GM23338 (cell line): Measurements from ENCODE around the gene BLM. TPM values are rescaled to one million over a fixed set of nuclear protein-coding genes. Genes with fewer than 3 reads are reported as not detected.

ENCODE experiments used
- ATAC-seq: fragments of 200-7000 bp; cut with Tn5 transposase; 3 replicates; pipeline ENCODE4 v1.9.1; 2020
- DNase-seq: peaks from one replicate; pipeline ENCODE4 v3.0.0-alpha.2; 2015; ENCODE audit warnings: low spot score
- H2AFZ ChIP-seq: fragments of 200-600 bp; sonication (generic); 2 replicates; pipeline ENCODE4 v1.8.0; 2016; ENCODE audit warnings: antibody characterized with exemption, mild to moderate bottlenecking, moderate library complexity
- H3F3A ChIP-seq: fragments of 200-600 bp; sonication (generic); replicated peaks from 2 replicates; pipeline ENCODE4 v1.8.0; 2017; ENCODE audit warnings: antibody characterized with exemption, mixed run types, low read depth
- H3K27ac ChIP-seq: fragments of 200-600 bp; sonication (generic); 2 replicates; pipeline ENCODE4 v1.6.1; 2016; ENCODE audit warnings: low read depth
- H3K27me3 ChIP-seq: fragments of 200-600 bp; sonication (generic); 2 replicates; pipeline ENCODE4 v1.8.0; 2016; ENCODE audit warnings: mild to moderate bottlenecking, mixed run types, moderate library complexity; ENCODE audit not compliant: insufficient read depth
- H3K36me3 ChIP-seq: fragments of 200-600 bp; sonication (generic); 2 replicates; pipeline ENCODE4 v1.8.0; 2016; ENCODE audit warnings: mild to moderate bottlenecking; ENCODE audit not compliant: insufficient read depth
- H3K4me1 ChIP-seq: fragments of 200-600 bp; sonication (generic); 2 replicates; pipeline ENCODE4 v1.8.0; 2016; ENCODE audit warnings: mild to moderate bottlenecking, moderate library complexity; ENCODE audit not compliant: insufficient read depth
- H3K4me2 ChIP-seq: fragments of 200-600 bp; sonication (generic); 2 replicates; pipeline ENCODE4 v1.7.1; 2017; ENCODE audit warnings: mixed run types
- H3K4me3 ChIP-seq: fragments of 200-600 bp; sonication (generic); 2 replicates; pipeline ENCODE4 v1.6.1; 2016; ENCODE audit warnings: mixed run types
- H3K79me2 ChIP-seq: fragments of 200-600 bp; sonication (generic); replicated peaks from 2 replicates; pipeline ENCODE4 v1.8.0; 2017; ENCODE audit warnings: mild to moderate bottlenecking; ENCODE audit not compliant: insufficient read depth
- H3K9me2 ChIP-seq: fragments of 200-600 bp; sonication (generic); 2 replicates; pipeline ENCODE4 v1.8.0; 2017; ENCODE audit not compliant: insufficient read depth
- H4K20me1 ChIP-seq: fragments of 200-600 bp; sonication (generic); replicated peaks from 2 replicates; pipeline ENCODE4 v1.8.0; 2017; ENCODE audit warnings: mild to moderate bottlenecking; ENCODE audit not compliant: insufficient read depth
- H3K27ac Mint-ChIP-seq: 2 replicates; pipeline ENCODE4 v1.8.0; 2020; ENCODE audit warnings: inconsistent platforms, mild to moderate bottlenecking, moderate library complexity, mixed read lengths
- H3K27me3 Mint-ChIP-seq: 3 replicates; pipeline ENCODE4 v1.8.0; 2022; ENCODE audit warnings: low read depth, mild to moderate bottlenecking, moderate library complexity, mixed read lengths, inconsistent platforms; ENCODE audit not compliant: insufficient read depth, poor library complexity
- H3K36me3 Mint-ChIP-seq: 3 replicates; pipeline ENCODE4 v1.8.0; 2021; ENCODE audit warnings: low read depth, mild to moderate bottlenecking, inconsistent platforms, moderate library complexity, mixed read lengths
- H3K4me1 Mint-ChIP-seq: 3 replicates; pipeline ENCODE4 v1.8.0; 2020; ENCODE audit warnings: mild to moderate bottlenecking, inconsistent platforms, mixed read lengths
- H3K4me3 Mint-ChIP-seq: 3 replicates; pipeline ENCODE4 v1.8.0; 2021; ENCODE audit warnings: moderate library complexity, mild to moderate bottlenecking, inconsistent platforms, mixed read lengths
- H3K9me3 Mint-ChIP-seq: 3 replicates; pipeline ENCODE4 v1.8.0; 2020; ENCODE audit warnings: moderate library complexity, mild to moderate bottlenecking, inconsistent platforms, mixed read lengths
- CREB1 ChIP-seq: fragments of 250-450 bp; sonication (Bioruptor Pico); IDR thresholded peaks from 2 replicates; pipeline ENCODE4 v1.5.0; 2020; ENCODE audit warnings: low read depth, mild to moderate bottlenecking, moderate library complexity
- EZH2 ChIP-seq: fragments of 200-600 bp; sonication (generic); IDR thresholded peaks from one replicate; pipeline ENCODE4 v1.8.0; 2017; ENCODE audit warnings: antibody characterized with exemption, mild to moderate bottlenecking, low read depth; ENCODE audit not compliant: unreplicated experiment
- EZH2phosphoT487 ChIP-seq: fragments of 200-600 bp; sonication (generic); IDR thresholded peaks from one replicate; pipeline ENCODE4 v1.8.1; 2018; ENCODE audit warnings: antibody characterized with exemption; ENCODE audit not compliant: unreplicated experiment
- JUNB ChIP-seq: IDR thresholded peaks from one replicate; pipeline ENCODE4 v1.6.1; 2016; ENCODE audit warnings: antibody characterized with exemption; ENCODE audit not compliant: unreplicated experiment
- NANOG ChIP-seq: IDR thresholded peaks from 2 replicates; pipeline ENCODE4 v1.6.1; 2016; ENCODE audit warnings: antibody characterized with exemption, borderline replicate concordance
- POLR2AphosphoS5 ChIP-seq: IDR thresholded peaks from 2 replicates; pipeline ENCODE4 v1.6.1; 2016; ENCODE audit warnings: antibody characterized with exemption, low read depth
- STAT1 ChIP-seq: IDR thresholded peaks from one replicate; pipeline ENCODE4 v1.6.1; 2016; ENCODE audit warnings: antibody characterized with exemption; ENCODE audit not compliant: unreplicated experiment
- ZNF114 ChIP-seq: fragments of 250-450 bp; sonication (Bioruptor Pico); IDR thresholded peaks from 2 replicates; pipeline ENCODE4 v1.5.0; 2020; ENCODE audit warnings: mild to moderate bottlenecking, moderate library complexity
- ZNF331 ChIP-seq: fragments of 250-450 bp; sonication (Bioruptor Pico); IDR thresholded peaks from 2 replicates; pipeline ENCODE4 v1.5.0; 2020; ENCODE audit warnings: low read depth, mild to moderate bottlenecking, moderate library complexity
- polyA plus RNA-seq: library from polyadenylated mRNA; unstranded; fragments of >200 nt; fragmentation: Nextera tagmentation; extraction: Ambion mirVana; gene quantifications from 2 replicates; pipeline ENCODE4 v1.2.1, GENCODE V29; 2016
- total RNA-seq: library from RNA; depleted of rRNA; stranded (reverse); fragments of >200 nt; shearing (Covaris generic); gene quantifications from 2 replicates; pipeline ENCODE4 v1.2.3, GENCODE V29; 2014
- TF ChIP-seq, protein P1 (sequence below): IDR thresholded peaks from one replicate; pipeline ENCODE4 v1.6.1; 2018; ENCODE audit warnings: antibody characterized with exemption; ENCODE audit not compliant: unreplicated experiment
- TF ChIP-seq, protein P2 (sequence below), 2 experiments: fragments of 200-600 bp in 1 of 2; sonication (generic) in 1 of 2; conservative IDR thresholded peaks; 2 replicates each; pipeline versions ENCODE4 v1.5.1 to v1.6.1; 2016 to 2017; ENCODE audit warnings: antibody characterized with exemption in 2 of 2, low read depth in 2 of 2, mild to moderate bottlenecking in 2 of 2, moderate library complexity in 1 of 2
- TF ChIP-seq, protein P3 (sequence below): IDR thresholded peaks from 2 replicates; pipeline ENCODE4 v1.6.1; 2016; ENCODE audit warnings: antibody characterized with exemption

Gene BLM
- total and polyA plus RNA-seq, 2 experiments from 2014 or later = 43.1 to 43.3 TPM

DNA sequence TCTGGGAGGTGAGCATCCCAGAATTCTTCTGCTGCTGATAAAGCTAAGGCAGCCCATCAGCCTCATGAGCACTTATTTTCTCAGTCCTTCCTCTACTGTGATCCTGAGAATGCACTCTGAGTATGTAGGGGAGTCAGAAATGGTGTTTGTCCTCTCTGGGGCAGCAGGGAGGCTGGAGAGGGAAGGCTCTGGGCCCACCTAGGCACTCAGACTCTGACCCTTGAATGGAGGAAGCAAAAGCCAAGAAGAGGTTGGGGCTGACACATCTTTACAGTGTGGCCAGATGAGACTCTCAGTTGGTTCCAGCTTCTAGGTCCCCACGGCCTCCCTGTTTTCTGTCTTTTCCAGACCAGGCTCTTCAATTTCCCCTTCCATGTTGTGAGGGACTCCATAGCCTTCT is 36.1 kb upstream of the BLM start (continued):
- TF ChIP-seq, protein P1, sequence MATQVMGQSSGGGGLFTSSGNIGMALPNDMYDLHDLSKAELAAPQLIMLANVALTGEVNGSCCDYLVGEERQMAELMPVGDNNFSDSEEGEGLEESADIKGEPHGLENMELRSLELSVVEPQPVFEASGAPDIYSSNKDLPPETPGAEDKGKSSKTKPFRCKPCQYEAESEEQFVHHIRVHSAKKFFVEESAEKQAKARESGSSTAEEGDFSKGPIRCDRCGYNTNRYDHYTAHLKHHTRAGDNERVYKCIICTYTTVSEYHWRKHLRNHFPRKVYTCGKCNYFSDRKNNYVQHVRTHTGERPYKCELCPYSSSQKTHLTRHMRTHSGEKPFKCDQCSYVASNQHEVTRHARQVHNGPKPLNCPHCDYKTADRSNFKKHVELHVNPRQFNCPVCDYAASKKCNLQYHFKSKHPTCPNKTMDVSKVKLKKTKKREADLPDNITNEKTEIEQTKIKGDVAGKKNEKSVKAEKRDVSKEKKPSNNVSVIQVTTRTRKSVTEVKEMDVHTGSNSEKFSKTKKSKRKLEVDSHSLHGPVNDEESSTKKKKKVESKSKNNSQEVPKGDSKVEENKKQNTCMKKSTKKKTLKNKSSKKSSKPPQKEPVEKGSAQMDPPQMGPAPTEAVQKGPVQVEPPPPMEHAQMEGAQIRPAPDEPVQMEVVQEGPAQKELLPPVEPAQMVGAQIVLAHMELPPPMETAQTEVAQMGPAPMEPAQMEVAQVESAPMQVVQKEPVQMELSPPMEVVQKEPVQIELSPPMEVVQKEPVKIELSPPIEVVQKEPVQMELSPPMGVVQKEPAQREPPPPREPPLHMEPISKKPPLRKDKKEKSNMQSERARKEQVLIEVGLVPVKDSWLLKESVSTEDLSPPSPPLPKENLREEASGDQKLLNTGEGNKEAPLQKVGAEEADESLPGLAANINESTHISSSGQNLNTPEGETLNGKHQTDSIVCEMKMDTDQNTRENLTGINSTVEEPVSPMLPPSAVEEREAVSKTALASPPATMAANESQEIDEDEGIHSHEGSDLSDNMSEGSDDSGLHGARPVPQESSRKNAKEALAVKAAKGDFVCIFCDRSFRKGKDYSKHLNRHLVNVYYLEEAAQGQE = no peak
- TF ChIP-seq EZH2 = no peak
- TF ChIP-seq, protein P2, sequence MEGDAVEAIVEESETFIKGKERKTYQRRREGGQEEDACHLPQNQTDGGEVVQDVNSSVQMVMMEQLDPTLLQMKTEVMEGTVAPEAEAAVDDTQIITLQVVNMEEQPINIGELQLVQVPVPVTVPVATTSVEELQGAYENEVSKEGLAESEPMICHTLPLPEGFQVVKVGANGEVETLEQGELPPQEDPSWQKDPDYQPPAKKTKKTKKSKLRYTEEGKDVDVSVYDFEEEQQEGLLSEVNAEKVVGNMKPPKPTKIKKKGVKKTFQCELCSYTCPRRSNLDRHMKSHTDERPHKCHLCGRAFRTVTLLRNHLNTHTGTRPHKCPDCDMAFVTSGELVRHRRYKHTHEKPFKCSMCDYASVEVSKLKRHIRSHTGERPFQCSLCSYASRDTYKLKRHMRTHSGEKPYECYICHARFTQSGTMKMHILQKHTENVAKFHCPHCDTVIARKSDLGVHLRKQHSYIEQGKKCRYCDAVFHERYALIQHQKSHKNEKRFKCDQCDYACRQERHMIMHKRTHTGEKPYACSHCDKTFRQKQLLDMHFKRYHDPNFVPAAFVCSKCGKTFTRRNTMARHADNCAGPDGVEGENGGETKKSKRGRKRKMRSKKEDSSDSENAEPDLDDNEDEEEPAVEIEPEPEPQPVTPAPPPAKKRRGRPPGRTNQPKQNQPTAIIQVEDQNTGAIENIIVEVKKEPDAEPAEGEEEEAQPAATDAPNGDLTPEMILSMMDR (conservative IDR thresholded peaks at IDR 0.05; ENCODE audit: low read depth in 2 of 2) = no peak
- TF ChIP-seq ZNF331 (CRISPR knock-in tag) = no peak

DNA sequence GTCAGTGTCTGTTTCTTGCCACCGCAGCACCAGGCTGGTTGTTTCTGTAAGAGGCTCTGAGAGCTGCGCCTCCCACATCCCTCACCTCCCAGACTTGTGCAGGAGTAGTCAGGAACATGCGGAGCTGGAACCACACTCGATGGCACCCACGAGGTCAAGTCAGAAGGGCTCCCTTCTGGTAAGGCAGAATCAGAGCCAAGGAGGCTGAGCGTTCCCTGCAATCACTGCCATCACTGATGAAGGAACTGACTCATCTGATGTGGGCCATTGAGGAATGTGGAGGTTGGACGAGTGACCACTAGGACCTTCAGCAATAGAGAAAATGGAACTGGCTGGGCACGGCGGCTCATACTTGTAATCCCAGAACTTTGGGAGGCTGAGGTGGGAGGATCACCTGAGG is 35.7 kb upstream of the BLM start:
- DNase-seq (no peak), ATAC-seq (no peak)
- H3K27me3 Mint-ChIP-seq = peaks cover 7% of the 10 kb centered on the region
- no peaks in the 10 kb centered on the region for H3K36me3 Mint-ChIP-seq
- Histone ChIP-seq H3K27ac (no peak overlapping the region), H3K79me2 (no peaks in the 10 kb centered on the region), H2AFZ (no peak overlapping the region), H3K4me2 (no peak overlapping the region), H3K4me1 (no peaks in the 10 kb centered on the region), H4K20me1 (no peaks in the 10 kb centered on the region), H3K36me3 (no peaks in the 10 kb centered on the region), H3F3A (no peaks in the 10 kb centered on the region), H3K9me2 (no peaks in the 10 kb centered on the region), H3K27me3 (no peaks in the 10 kb centered on the region), H3K4me3 (no peak overlapping the region)
- TF ChIP-seq, protein P2 (conservative IDR thresholded peaks at IDR 0.05; ENCODE audit: low read depth in 2 of 2) = no peak
- TF ChIP-seq POLR2AphosphoS5 = no peak
- no peak overlapping the region for H3K4me3 Mint-ChIP-seq
- H3K9me3 Mint-ChIP-seq = no peaks in the 10 kb centered on the region
- no peak overlapping the region for H3K27ac Mint-ChIP-seq
- H3K4me1 Mint-ChIP-seq = peaks cover 5% of the 10 kb centered on the region

DNA sequence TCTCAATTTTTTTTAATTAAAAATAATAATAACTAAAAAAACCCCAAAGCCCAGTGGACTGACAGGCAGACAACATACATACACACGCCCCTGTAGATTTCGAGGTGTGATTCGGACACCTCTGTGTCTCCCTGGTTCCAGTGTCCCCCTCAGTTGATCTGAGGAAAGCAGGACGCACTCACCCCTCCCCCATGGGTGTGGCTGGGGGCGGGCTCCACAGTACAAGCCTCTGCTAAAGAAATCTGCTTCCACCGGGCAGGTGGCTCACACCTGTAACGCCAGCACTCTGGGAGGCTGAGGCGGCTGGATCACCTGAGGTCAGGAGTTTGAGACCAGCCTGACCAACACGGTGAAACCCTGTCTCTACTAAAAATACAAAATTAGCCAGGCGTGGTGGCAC is 33.8 kb upstream of the BLM start:
- H3K4me2 ChIP-seq = no peak overlapping the region
- peaks cover 5% of the 10 kb centered on the region; the same call in 2 of the 3 replicates for H3K4me1 Mint-ChIP-seq
- no peak for DNase-seq
- no peaks in the 10 kb centered on the region; the same call in 1 of the 2 replicates for H3K9me2 ChIP-seq
- H3K4me1 ChIP-seq = no peaks in the 10 kb centered on the region
- no peaks in the 10 kb centered on the region for H4K20me1 ChIP-seq
- H3K27me3 Mint-ChIP-seq = peaks cover 7% of the 10 kb centered on the region
- no peaks in the 10 kb centered on the region for H3F3A ChIP-seq
- H3K9me3 Mint-ChIP-seq = no peaks in the 10 kb centered on the region
- no peak overlapping the region for H3K4me3 Mint-ChIP-seq
- no peaks in the 10 kb centered on the region for H3K27me3 ChIP-seq
- H3K36me3 ChIP-seq = no peaks in the 10 kb centered on the region
- no peak overlapping the region for H2AFZ ChIP-seq
- no peak overlapping the region for H3K4me3 ChIP-seq
- H3K27ac ChIP-seq = no peak overlapping the region
- no peaks in the 10 kb centered on the region for H3K79me2 ChIP-seq
- ATAC-seq = peak; percentile 49
- no peak overlapping the region for H3K27ac Mint-ChIP-seq
- H3K36me3 Mint-ChIP-seq = no peaks in the 10 kb centered on the region
- TF ChIP-seq EZH2phosphoT487 (no peak), ZNF114 (CRISPR knock-in tag) (no peak), ZNF331 (CRISPR knock-in tag) (no peak), STAT1 (no peak), JUNB (no peak), CREB1 (CRISPR knock-in tag) (no peak), EZH2 (no peak), NANOG (no peak)
- TF ChIP-seq, protein P3, sequence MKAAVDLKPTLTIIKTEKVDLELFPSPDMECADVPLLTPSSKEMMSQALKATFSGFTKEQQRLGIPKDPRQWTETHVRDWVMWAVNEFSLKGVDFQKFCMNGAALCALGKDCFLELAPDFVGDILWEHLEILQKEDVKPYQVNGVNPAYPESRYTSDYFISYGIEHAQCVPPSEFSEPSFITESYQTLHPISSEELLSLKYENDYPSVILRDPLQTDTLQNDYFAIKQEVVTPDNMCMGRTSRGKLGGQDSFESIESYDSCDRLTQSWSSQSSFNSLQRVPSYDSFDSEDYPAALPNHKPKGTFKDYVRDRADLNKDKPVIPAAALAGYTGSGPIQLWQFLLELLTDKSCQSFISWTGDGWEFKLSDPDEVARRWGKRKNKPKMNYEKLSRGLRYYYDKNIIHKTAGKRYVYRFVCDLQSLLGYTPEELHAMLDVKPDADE = no peak
